Liver (tissue), 9 donors: ENCODE data around the gene THADA. TPM values are rescaled to one million over a fixed set of nuclear protein-coding genes. Genes with fewer than 3 reads are reported as not detected.

ENCODE experiments used
- DNase-seq: peaks from one replicate; pipeline ENCODE4 v3.0.0-alpha.2; 2017; ENCODE audit warnings: low spot score
- H3K27ac ChIP-seq, 2 donors: one replicate each; pipeline ENCODE4 v1.7.0; 2013; ENCODE audit warnings: inconsistent platforms in 2 of 2, low read length in 2 of 2, control low read depth in 1 of 2, low read depth in 1 of 2, mild to moderate bottlenecking in 1 of 2
- H3K27me3 ChIP-seq, 4 donors: one replicate each; pipeline versions ENCODE4 v1.6.1 to v1.7.0; 2013; ENCODE audit warnings: low read length in 3 of 4, inconsistent platforms in 1 of 4, mild to moderate bottlenecking in 1 of 4, moderate library complexity in 1 of 4; ENCODE audit not compliant: control insufficient read depth in 4 of 4, insufficient read depth in 4 of 4
- H3K36me3 ChIP-seq, 4 donors: one replicate each; pipeline versions ENCODE4 v1.6.1 to v1.7.0; 2013; ENCODE audit warnings: low read length in 3 of 4, mild to moderate bottlenecking in 3 of 4, low read depth in 1 of 4, moderate library complexity in 1 of 4; ENCODE audit not compliant: control insufficient read depth in 4 of 4, insufficient read depth in 3 of 4
- H3K4me1 ChIP-seq, 4 donors: one replicate each; pipeline versions ENCODE4 v1.6.1 to v1.7.0; 2013; ENCODE audit warnings: low read length in 3 of 4, mild to moderate bottlenecking in 3 of 4, moderate library complexity in 1 of 4; ENCODE audit not compliant: control insufficient read depth in 4 of 4, insufficient read depth in 4 of 4
- H3K4me3 ChIP-seq, 3 donors: one replicate each; pipeline versions ENCODE4 v1.6.1 to v1.7.0; 2013; ENCODE audit warnings: low read length in 3 of 3, control low read depth in 1 of 3, low read depth in 1 of 3, mild to moderate bottlenecking in 1 of 3
- H3K9ac ChIP-seq, 2 donors: one replicate each; pipeline ENCODE4 v1.7.0; 2013; ENCODE audit warnings: low read length in 2 of 2, mild to moderate bottlenecking in 2 of 2, moderate library complexity in 2 of 2, control low read depth in 1 of 2, low read depth in 1 of 2
- H3K9me3 ChIP-seq, 4 donors: one replicate each; pipeline versions ENCODE4 v1.6.1 to v1.7.0; 2013; ENCODE audit warnings: low read length in 3 of 4; ENCODE audit not compliant: control insufficient read depth in 4 of 4
- EGR1 ChIP-seq, 2 donors: IDR thresholded peaks; 2 replicates each; pipeline ENCODE4 v1.6.1; 2016 to 2018; ENCODE audit warnings: antibody characterized with exemption in 2 of 2, low read depth in 2 of 2
- FOXA1 ChIP-seq: IDR thresholded peaks from 2 replicates; pipeline ENCODE4 v1.6.1; 2016; ENCODE audit warnings: antibody characterized with exemption
- FOXA2 ChIP-seq: IDR thresholded peaks from 2 replicates; pipeline ENCODE4 v1.6.1; 2016; ENCODE audit warnings: antibody characterized with exemption
- GABPA ChIP-seq, 2 donors: IDR thresholded peaks in 1 of 2; conservative IDR thresholded peaks in 1 of 2; 2 replicates each; pipeline ENCODE4 v1.6.1; 2016; ENCODE audit warnings: antibody characterized with exemption in 2 of 2, mild to moderate bottlenecking in 1 of 2, moderate library complexity in 1 of 2
- HNF4A ChIP-seq, 2 donors: conservative IDR thresholded peaks; 2 replicates each; pipeline ENCODE4 v1.6.1; 2016; ENCODE audit warnings: antibody characterized with exemption in 2 of 2, mild to moderate bottlenecking in 2 of 2
- HNF4G ChIP-seq: IDR thresholded peaks from 2 replicates; pipeline ENCODE4 v1.6.1; 2016; ENCODE audit warnings: antibody characterized with exemption
- JUND ChIP-seq, 2 donors: IDR thresholded peaks; 2 replicates each; pipeline ENCODE4 v1.6.1; 2016; ENCODE audit warnings: antibody characterized with exemption in 2 of 2
- NR2F2 ChIP-seq: IDR thresholded peaks from 2 replicates; pipeline ENCODE4 v1.6.1; 2016; ENCODE audit warnings: antibody characterized with exemption
- RAD21 ChIP-seq, 2 donors: IDR thresholded peaks; 2 replicates each; pipeline ENCODE4 v1.6.1; 2016; ENCODE audit warnings: antibody characterized with exemption in 2 of 2, mild to moderate bottlenecking in 2 of 2
- RXRA ChIP-seq, 2 donors: IDR thresholded peaks; 2 replicates each; pipeline ENCODE4 v1.6.1; 2017 to 2018; ENCODE audit warnings: antibody characterized with exemption in 2 of 2, mild to moderate bottlenecking in 1 of 2
- SP1 ChIP-seq: IDR thresholded peaks from 2 replicates; pipeline ENCODE4 v1.6.1; 2018; ENCODE audit warnings: antibody characterized with exemption, mild to moderate bottlenecking
- TAF1 ChIP-seq: conservative IDR thresholded peaks from 2 replicates; pipeline ENCODE4 v1.6.1; 2016; ENCODE audit warnings: antibody characterized with exemption, mild to moderate bottlenecking
- YY1 ChIP-seq: IDR thresholded peaks from 2 replicates; pipeline ENCODE4 v1.6.1; 2016; ENCODE audit warnings: antibody characterized with exemption, mild to moderate bottlenecking
- WGBS: extraction: QIAGEN DNeasy Blood & Tissue Kit; methylation state at CpG from one replicate; pipeline ENCODE4 v1.1.7; 2013; 5-methylcytosine and 5-hydroxymethylcytosine counted together
- polyA plus RNA-seq, 2 donors: library from polyadenylated mRNA; stranded (reverse) in 1 of 2; unstranded in 1 of 2; fragments of 200-250 nt in 1 of 2; fragments of >200 nt in 1 of 2; fragmentation: Nextera tagmentation in 1 of 2; extraction: Ambion mirVana in 1 of 2; gene quantifications; one replicate each; pipeline versions ENCODE4 v1.2.1 to v1.2.3, GENCODE V29; 2013 to 2015
- total RNA-seq, 2 donors: library from RNA; depleted of rRNA; stranded (reverse); fragments of >200 nt; gene quantifications; one replicate each; pipeline ENCODE4 v1.2.3, GENCODE V29; 2014
- TF ChIP-seq, protein P1 (sequence below): IDR thresholded peaks from 2 replicates; pipeline ENCODE4 v1.6.1; 2016; ENCODE audit warnings: antibody characterized with exemption, mild to moderate bottlenecking
- TF ChIP-seq, protein P2 (sequence below): IDR thresholded peaks from 2 replicates; pipeline ENCODE4 v1.6.1; 2016; ENCODE audit warnings: antibody characterized with exemption
- TF ChIP-seq, protein P3 (sequence below): IDR thresholded peaks from 2 replicates; pipeline ENCODE4 v1.6.1; 2016; ENCODE audit warnings: antibody characterized with exemption
- TF ChIP-seq, protein P4 (sequence below): IDR thresholded peaks from 2 replicates; pipeline ENCODE4 v1.6.1; 2016; ENCODE audit warnings: antibody characterized with exemption
- TF ChIP-seq, protein P5 (sequence below): fragments of 150-350 bp; IDR thresholded peaks from 2 replicates; pipeline ENCODE4 v1.5.1; 2017; ENCODE audit warnings: improper control_type of control experiment, low read depth, low read length; ENCODE audit not compliant: missing input control
- donor health status: healthy.
- donor health status: healthy.
- donor health status: healthy.
- donor health status: healthy.
- donor health status: healthy.

THADA gene
- total and polyA plus RNA-seq, 4 donors = 12.0 to 37.2 (median 22.3) TPM

DNA sequence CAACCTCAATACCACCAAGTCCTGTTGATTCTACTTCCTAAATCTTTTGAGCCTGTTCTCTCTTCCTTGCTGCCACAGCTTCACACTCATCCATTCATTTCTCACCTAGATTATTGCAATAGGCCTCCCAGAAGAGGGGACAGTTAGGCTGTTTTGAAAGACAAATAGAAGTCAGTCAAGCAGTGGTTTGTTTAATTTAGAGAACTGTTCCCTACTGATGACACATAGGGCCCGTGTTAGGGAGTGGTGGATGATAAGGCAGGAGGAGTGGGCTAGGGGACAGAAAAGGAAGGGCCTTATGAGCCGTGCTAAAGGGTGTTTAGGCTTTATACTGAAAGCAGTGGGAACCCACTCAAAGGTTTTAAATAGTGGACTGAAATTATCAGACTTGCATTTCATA is 309.9 kb downstream of the THADA start:
- Histone ChIP-seq H3K4me3 (no peak overlapping the region), H3K36me3 (peaks cover 0 to 9% (median 4%) of the 10 kb centered on the region in 4 donors), H3K9ac (no peak overlapping the region), H3K4me1 (peaks cover 0 to 8% (median 3%) of the 10 kb centered on the region in 4 donors), H3K27ac (peak overlapping the region in 1 of 2 donors; percentile 43), H3K9me3 (peaks cover 0 to 5% (median 1%) of the 10 kb centered on the region in 4 donors), H3K27me3 (no peaks in the 10 kb centered on the region)
- DNase-seq = no peak
- TF ChIP-seq HNF4A (conservative IDR thresholded peaks at IDR 0.05) = peak; percentile 49 to 64
- TF ChIP-seq, protein P1, sequence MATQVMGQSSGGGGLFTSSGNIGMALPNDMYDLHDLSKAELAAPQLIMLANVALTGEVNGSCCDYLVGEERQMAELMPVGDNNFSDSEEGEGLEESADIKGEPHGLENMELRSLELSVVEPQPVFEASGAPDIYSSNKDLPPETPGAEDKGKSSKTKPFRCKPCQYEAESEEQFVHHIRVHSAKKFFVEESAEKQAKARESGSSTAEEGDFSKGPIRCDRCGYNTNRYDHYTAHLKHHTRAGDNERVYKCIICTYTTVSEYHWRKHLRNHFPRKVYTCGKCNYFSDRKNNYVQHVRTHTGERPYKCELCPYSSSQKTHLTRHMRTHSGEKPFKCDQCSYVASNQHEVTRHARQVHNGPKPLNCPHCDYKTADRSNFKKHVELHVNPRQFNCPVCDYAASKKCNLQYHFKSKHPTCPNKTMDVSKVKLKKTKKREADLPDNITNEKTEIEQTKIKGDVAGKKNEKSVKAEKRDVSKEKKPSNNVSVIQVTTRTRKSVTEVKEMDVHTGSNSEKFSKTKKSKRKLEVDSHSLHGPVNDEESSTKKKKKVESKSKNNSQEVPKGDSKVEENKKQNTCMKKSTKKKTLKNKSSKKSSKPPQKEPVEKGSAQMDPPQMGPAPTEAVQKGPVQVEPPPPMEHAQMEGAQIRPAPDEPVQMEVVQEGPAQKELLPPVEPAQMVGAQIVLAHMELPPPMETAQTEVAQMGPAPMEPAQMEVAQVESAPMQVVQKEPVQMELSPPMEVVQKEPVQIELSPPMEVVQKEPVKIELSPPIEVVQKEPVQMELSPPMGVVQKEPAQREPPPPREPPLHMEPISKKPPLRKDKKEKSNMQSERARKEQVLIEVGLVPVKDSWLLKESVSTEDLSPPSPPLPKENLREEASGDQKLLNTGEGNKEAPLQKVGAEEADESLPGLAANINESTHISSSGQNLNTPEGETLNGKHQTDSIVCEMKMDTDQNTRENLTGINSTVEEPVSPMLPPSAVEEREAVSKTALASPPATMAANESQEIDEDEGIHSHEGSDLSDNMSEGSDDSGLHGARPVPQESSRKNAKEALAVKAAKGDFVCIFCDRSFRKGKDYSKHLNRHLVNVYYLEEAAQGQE = no peak
- TF ChIP-seq RXRA (IDR thresholded peaks at IDR 0.05) = peak in 1 of 2 donors; percentile 44
- no peak for TF ChIP-seq NR2F2
- peak; percentile 27 for TF ChIP-seq FOXA2
- peak; percentile 40 to 48 for TF ChIP-seq RAD21 (IDR thresholded peaks at IDR 0.05)
- peak; percentile 12 for TF ChIP-seq SP1
- no peak for TF ChIP-seq TAF1
- peak; percentile 31 for TF ChIP-seq YY1
- TF ChIP-seq, protein P2, sequence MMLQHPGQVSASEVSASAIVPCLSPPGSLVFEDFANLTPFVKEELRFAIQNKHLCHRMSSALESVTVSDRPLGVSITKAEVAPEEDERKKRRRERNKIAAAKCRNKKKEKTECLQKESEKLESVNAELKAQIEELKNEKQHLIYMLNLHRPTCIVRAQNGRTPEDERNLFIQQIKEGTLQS = no peak
- TF ChIP-seq, protein P3, sequence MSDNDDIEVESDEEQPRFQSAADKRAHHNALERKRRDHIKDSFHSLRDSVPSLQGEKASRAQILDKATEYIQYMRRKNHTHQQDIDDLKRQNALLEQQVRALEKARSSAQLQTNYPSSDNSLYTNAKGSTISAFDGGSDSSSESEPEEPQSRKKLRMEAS = peak; percentile 15
- peak in 1 of 2 donors; percentile 59 for TF ChIP-seq JUND (IDR thresholded peaks at IDR 0.05)
- TF ChIP-seq HNF4G = no peak
- TF ChIP-seq, protein P4, sequence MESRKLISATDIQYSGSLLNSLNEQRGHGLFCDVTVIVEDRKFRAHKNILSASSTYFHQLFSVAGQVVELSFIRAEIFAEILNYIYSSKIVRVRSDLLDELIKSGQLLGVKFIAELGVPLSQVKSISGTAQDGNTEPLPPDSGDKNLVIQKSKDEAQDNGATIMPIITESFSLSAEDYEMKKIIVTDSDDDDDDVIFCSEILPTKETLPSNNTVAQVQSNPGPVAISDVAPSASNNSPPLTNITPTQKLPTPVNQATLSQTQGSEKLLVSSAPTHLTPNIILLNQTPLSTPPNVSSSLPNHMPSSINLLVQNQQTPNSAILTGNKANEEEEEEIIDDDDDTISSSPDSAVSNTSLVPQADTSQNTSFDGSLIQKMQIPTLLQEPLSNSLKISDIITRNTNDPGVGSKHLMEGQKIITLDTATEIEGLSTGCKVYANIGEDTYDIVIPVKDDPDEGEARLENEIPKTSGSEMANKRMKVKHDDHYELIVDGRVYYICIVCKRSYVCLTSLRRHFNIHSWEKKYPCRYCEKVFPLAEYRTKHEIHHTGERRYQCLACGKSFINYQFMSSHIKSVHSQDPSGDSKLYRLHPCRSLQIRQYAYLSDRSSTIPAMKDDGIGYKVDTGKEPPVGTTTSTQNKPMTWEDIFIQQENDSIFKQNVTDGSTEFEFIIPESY = no peak
- no peak for TF ChIP-seq EGR1 (IDR thresholded peaks at IDR 0.05; ENCODE audit: low read depth in 2 of 2)
- TF ChIP-seq GABPA (IDR thresholded peaks at IDR 0.05 in 1 of 2, conservative IDR thresholded peaks at IDR 0.05 in 1 of 2) = no peak
- TF ChIP-seq, protein P5, sequence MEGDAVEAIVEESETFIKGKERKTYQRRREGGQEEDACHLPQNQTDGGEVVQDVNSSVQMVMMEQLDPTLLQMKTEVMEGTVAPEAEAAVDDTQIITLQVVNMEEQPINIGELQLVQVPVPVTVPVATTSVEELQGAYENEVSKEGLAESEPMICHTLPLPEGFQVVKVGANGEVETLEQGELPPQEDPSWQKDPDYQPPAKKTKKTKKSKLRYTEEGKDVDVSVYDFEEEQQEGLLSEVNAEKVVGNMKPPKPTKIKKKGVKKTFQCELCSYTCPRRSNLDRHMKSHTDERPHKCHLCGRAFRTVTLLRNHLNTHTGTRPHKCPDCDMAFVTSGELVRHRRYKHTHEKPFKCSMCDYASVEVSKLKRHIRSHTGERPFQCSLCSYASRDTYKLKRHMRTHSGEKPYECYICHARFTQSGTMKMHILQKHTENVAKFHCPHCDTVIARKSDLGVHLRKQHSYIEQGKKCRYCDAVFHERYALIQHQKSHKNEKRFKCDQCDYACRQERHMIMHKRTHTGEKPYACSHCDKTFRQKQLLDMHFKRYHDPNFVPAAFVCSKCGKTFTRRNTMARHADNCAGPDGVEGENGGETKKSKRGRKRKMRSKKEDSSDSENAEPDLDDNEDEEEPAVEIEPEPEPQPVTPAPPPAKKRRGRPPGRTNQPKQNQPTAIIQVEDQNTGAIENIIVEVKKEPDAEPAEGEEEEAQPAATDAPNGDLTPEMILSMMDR = no peak
- TF ChIP-seq FOXA1 = peak; percentile 27
- 59% methylated on average over 2 of the region's 2 CpGs for WGBS
